ENCODE measurements around the gene PALD1.
A peak's percentile ranks its signal among the peaks of the same experiment; 100 is the strongest.
"Not testable (repeated sequence)": the region's sequence is repeated elsewhere in the genome, so short reads cannot be mapped to it uniquely, and the experiment has no call there.

Gene PALD1

DNA sequence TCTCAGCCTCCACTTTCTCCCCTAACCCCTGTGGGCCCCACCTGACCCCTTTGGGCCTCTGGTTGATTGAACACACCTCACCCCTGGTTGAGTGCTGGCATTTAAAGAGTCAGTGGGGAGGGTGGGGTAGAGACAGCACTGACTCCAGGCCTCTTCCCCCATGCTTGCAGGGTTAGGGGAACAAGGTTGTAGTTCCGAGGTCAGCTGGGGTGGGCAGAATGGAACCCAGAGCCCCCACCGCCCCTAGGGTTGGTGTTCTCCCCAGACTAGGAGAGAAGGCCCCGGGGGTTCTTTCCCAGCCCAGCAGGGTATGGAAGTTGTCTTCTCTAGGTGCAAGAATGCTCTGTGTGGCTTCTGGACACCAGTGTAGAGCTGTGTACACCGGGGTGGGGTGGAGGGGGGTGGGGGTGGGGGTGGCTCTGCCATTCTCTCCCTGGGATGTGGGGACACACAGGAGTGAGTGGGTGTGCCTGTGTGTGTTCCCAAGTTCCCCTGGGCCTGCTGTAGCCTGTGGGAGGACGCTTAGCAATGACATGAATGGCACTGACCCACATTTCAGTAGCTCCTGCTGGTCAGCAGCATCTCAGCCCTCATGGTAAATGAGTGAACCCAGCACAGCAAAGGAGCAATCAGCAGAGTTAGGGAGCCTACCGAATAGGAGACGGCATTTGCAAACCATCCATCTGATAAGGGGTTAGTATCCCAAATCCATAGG lies 90.4 kb downstream of the PALD1 start:
- DNase-seq (ENCODE audit: low read depth in 2 of 3, low spot score in 1 of 3): no peak

DNA sequence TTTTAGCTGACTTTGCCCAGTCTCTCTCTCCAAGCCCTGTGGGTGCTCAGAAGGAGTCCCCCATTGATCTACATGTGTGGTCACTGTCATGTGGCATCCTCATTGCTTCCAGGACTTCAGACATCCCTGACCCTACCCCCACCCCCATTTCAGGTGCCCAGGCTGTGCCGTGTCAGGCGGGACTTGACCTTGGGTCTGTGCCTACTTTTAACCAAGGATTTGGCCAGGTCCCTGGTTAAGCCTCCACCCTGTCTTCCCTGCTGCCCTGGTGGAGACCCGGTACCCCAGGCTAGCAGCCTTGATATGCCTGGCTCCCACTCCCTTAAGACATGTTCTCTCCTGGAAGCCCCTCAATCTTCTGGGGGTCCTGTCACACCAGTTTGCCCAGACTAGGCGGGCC lies 92.7 kb downstream of the PALD1 start:
- no peak for DNase-seq (ENCODE audit: low read depth in 2 of 3, low spot score in 1 of 3)

DNA sequence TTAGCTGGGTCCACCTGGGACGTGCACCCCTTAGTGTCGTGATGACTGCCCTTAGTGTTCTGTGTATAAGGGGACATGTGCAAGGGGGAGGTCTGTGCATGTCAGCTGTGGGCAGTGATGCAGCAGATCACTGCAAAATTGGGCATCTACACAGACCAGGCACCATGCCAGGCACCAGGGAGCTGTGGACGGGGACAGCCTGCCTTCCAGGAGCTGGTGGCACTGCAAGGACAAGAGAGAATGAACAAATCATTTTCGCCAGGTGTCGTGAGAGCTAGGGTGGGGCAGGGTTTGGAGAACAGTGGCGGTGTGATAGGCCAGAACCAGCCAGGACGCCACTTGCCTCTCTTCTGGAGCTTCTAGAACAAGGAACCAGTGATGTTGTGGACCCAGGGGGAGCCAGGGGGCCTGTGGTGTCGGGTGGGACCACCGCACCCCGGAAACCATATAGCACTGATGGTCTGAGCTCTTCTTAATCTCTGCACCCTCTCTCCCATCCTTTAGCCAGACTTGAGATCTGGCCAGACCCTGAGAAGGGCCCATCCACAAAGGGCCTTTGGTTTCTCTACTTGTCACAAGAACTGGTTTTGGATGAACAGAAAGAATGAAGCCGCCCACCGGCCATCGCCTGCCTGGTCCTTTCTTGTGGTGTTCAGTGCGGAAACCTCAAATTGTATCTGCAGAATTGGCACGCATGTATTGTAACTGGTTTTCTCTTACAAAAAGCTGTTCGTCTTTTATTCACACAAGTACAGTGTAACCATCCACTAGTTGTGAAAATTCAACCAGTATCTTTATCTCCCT lies 93.3 kb downstream of the PALD1 start:
- DNase-seq (ENCODE audit: low read depth in 2 of 3, low spot score in 1 of 3): no peak

DNA sequence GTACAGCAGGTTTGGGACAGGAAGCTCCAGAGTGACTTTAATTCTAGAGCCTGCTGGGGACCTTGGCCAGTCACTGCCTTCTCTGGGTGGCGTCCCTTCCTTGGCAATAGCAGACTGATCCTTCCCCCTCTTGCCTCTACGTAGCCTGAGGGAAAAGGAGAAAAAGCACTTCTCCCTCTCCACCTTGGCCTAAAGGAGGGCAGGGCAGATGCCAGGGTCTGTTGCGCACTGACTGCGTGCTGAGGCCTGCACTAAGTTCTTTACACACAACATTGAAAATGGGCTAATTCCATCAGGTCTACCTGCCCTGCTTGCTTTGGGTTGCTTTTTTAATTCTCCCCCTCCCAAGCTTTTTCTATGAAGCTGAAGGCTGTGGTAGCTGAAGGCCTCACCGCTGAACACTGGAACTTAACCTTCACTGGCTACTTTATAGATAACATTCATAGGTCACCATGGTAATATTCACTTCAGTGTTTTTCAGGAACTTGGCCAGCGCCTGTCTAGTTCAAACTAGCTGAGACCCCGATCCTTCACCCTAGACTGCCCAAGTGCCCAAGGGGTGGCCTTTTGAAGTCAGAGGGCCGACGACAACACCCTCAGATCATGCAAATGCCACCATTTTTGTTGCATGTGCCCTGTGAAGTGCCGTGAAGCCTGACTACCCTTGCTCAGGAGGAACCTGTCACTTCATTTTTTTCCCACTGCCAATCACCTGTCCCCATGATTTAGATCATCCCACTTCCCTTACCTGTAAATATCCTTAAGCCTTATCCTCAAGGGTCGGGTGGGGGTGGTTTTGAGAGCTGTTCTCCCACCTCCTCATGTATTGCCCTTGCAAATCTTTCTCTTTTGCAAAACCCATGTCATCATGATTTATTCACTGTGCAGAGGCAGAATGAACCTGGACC lies 95.3 kb downstream of the PALD1 start:
- DNase-seq (ENCODE audit: low read depth in 2 of 3, low spot score in 1 of 3): no peak

DNA sequence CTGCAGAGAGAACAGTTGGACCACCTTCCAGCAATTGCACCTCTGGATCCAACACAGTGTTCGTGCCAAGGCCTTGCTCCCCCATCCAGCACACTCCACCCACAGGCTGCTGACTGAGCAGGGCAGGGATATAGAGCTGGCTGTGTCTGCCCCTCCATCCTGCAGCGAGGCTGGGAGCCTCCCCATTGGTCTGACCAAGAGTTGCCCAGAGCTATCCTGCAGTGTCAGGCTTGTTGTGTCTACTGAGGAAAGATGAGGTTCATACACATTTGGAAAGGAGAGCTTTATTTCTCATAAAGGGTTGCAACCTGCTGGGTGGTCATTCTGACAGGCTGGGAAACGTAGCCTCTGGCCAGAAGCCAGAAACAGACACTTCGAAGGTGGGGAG lies 96.9 kb downstream of the PALD1 start:
- DNase-seq (ENCODE audit: low read depth in 2 of 3, low spot score in 1 of 3): no peak

DNA sequence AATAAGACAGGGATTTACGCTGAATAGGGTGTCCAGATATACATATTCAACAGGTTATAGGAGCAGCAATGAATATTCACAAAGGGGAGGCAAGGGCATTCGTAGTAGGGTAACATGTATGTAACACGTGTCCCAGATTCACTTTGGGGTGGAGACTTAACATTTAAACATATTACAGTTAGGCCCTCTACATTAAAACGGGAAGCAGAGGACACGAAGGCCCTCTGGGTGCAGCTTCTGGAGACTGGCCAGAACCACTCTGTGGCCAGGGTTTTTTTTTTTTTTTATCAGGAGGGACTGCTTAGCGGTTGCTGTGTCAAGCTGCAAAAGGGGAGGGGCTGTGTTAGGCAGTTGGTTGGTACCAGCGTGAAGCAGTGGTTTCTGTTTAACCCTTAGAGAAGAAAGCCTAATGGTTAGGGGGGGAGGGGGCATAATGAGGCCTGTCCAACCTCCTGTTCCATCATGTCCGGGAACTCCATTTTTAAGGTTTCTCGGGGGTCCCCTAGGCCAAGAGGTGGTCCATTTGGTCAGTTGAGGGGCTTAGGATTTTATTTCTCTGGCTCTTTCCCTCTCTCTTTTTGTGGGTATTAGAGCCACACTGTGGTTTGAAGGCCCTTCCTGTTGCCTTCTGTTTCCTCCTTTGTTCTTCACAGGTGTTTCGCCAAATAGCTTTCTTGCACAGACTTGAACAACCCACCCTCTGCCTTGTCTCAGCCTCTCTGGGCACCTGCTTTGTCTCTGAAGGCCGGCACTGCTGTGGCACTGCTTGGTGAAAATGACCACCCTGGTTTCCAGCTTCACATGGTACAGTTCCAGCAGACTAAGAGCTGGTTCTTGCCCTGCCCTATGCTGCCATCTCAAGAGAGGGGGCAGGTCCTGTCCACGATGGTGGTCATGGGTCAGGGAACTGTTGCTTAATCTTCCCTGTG lies 97.6 kb downstream of the PALD1 start:
- DNase-seq (ENCODE audit: low read depth in 2 of 3, low spot score in 1 of 3): no peak

DNA sequence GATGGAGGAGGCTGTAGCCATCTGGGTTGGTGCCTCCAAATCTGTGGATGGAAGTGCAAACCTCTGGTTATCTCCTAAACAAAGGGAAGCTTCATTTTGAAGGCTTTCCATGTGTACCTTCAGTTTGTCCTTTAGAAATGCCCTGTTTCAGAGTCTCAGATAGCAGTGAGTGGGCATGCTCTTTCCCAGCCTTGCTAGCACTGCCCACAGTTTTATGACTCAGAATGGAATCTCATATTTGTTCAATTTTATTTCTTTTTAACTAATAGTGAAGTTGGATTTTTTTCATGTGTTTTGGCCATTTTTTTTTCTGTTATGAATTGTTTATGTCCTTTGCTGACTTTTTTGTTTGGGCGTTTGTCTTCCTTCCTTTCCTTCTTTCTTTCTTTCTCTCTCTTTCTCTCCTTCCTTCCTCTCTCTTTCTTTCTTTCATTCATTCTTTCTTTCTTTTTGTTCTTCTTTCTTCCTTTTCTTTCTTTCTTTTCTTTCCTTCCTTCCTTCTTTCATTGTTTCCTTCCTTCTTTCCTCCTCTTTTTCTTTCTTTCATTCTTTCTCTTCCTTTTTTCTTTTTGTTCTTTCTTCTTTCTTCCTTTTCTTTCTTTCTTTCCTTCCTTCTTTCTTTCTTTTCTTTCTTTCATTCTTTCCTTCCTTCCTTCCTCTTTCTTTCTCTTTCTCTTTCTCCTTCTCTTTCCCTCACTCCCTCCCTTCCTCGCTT lies 98.4 kb downstream of the PALD1 start:
- DNase-seq (ENCODE audit: low read depth in 2 of 3, low spot score in 1 of 3): no peak

DNA sequence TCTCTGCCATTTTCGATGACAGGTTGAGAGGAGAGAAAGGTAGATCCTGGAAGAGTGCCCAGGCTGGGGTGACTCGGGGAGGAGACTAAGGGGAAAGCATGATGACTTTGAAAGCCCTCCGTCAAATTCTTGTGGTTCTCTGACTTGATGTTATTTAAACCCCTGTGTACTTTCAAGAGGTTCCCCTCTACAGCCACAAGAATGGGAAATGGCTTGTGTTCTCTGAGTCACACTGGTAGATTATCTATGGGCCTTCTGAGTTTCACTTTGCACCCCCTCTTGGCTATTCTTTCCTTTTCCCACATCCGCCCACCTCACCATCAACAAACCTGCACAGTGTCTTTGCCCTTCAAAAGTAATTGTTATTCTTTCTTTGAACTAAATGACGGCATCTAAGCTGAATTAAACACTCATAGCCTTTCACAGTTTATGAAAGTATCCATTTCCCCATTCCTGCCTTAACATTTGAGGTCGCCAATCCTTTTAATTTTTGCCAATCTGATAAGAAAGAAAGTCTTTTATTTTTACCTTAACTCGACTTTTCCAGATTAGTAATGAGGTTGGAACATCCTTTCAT lies 99.9 kb downstream of the PALD1 start:
- DNase-seq (ENCODE audit: low read depth in 2 of 3, low spot score in 1 of 3): peak; percentile 58 to 75 (median 73)

DNA sequence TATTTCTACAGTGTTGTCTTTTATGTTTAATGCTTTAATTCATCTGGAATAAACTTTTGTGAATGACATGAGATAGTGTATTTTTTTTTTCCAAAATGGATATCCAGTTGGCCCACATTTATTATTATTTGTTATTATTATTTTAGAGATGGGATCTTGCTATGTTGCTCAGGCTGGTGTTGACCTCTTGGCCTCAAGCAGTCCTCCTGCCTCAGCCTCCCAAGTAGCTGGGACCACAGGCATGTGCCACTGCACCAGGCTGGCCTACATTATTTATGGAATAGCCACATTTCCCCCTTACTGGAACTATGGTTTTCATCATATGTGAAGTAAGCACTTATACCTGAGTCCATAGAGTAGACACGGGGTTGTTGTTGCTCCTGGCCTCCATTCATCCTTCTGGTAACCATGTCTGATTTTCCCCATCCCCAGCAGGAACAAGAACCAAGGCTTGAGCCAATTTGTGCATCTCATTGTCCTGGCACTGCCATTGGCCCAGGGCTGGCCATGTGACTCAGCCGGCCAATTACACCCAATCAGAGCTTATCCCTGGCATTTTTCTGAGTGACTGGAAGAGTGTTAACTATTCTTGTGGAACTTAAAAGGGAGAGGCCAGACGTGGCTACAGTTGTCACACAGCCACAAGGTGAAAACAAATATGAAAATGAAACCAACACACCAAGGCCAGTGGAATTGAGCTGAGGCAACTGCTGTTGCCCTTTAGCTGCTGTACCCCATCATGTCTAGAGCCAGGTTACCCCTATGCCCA lies 100.9 kb downstream of the PALD1 start:
- DNase-seq (ENCODE audit: low read depth in 2 of 3, low spot score in 1 of 3): no peak

DNA sequence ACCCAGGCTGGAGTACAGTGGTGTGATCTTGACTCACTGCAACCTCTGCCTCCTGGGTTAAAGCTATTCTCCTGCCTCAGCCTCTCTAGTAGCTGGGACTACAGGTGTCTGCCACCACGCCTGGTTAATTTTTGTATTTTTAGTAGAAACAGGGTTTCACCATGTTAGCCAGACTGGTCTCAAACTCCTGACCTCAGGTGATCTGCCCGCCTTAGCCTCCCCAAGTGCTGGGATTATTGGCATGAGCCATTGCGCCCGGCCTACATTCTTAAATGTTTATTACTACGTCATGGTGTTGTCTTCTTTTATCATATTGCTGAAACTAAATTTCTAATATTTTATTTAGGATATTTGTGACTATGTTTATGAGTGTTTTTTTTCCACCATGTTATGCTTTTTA lies 102.6 kb downstream of the PALD1 start:
- not testable (repeated sequence) for DNase-seq (ENCODE audit: low read depth in 2 of 3, low spot score in 1 of 3)

DNA sequence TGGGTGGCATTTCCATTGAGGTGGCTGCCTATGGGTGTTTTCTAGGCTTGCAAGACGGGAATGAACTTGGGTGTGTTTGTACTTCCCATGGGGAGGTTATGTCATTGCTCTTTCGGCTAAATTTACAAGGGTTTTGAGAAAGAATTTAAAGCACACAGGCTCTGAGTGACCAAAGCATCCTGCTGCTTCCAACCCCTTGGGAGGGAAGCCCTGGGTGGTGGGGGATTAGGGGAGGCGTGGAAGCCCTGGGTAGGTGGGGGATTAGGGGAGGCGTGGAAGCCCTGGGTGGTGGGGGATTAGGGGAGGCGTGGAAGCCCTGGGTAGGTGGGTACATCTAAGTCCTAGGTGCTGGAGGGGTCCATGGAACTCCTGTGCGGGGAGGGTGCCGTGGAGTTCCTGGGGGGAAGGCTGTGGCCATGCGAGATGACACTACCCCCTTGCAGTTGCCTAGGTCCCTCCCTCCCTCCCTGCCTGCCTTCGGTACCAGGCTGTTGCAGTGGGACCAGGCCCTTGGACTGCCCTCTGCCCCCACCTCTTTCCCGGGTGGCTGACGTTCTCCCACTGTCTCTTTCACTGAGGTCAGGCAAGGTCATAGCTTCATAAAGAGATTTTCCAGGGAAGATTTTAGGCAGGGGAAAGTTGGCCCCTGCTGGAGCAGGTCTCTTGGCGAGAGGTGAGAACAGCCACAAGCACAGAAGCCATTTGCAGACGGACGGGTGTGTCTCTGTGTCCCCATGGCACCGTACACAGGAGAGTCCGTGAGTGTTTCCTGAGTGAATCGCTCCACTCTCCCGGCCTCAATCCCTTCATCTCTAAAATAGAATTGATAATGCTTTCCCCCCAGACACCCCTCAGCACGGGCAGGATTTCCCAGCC lies 104.5 kb downstream of the PALD1 start:
- DNase-seq (ENCODE audit: low read depth in 2 of 3, low spot score in 1 of 3): no peak

DNA sequence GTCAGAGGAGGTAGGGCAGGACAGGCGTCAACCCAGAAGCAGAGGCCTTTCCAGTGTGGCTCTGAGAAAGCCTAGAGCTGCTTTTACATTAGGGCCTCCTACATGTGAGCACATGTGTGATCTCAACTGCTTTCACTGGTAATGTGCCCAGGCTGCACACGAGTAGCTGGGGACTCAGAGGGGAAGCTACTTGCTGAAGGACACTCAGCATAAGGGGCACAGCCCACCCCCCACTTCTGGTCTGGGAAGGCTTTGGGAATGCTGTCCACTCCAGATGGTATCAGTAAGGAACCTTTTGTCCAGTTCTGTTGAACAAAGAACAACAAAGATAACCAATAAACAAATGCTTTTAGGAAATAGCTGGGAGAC lies 105.1 kb downstream of the PALD1 start:
- no peak for DNase-seq (ENCODE audit: low read depth in 2 of 3, low spot score in 1 of 3)

DNA sequence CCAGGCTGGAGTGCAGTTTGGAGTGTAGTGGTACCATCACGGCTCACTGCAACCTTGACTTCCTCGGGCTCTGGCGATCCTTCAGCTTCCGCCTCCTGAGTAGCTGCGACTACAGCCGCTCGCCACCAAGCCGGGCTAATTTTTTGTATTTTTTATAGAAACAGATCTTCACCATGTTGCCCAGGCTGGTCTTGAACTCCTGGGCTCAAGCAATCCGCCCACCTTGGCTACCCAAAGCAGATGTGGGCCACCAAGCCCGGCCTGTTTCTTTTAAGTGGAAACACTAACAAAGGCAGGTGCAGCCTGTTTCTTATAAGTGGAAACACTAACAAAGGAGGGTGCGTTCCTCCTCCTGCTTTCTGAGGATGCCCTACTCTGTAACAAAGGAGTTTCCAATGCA lies 105.8 kb downstream of the PALD1 start:
- no peak for DNase-seq (ENCODE audit: low read depth in 2 of 3, low spot score in 1 of 3)

DNA sequence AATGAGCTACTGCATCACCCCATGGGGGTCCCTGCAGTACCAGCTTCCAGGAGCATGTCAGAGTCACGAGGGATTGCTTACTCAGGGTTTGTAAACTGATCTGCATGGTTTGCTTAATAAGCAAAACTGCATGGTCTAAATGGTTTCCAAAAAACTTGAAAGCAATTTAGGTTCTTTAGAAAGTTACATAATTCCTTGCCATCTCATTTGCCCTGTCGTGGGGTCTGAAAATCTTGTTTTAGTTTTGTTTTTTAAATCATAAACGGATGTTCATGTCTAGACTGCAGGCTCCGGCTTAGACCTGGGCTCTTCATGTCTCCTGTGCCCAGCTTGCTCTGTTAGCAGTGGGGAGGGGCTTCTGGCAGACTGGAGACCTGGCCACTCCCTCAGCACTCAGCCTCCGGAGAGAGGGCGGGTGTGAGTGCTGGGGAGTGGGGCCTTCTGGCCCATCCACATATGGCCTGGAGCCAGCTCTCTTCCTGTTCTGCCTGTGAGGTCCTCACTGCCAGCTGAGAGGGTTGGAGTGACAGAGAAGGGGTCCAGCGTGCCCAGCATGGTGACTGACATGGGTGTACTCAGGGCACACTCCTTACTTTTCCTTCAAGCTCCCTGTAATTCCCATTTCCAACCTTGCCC lies 106.5 kb downstream of the PALD1 start:
- DNase-seq (ENCODE audit: low read depth in 2 of 3, low spot score in 1 of 3): no peak

DNA sequence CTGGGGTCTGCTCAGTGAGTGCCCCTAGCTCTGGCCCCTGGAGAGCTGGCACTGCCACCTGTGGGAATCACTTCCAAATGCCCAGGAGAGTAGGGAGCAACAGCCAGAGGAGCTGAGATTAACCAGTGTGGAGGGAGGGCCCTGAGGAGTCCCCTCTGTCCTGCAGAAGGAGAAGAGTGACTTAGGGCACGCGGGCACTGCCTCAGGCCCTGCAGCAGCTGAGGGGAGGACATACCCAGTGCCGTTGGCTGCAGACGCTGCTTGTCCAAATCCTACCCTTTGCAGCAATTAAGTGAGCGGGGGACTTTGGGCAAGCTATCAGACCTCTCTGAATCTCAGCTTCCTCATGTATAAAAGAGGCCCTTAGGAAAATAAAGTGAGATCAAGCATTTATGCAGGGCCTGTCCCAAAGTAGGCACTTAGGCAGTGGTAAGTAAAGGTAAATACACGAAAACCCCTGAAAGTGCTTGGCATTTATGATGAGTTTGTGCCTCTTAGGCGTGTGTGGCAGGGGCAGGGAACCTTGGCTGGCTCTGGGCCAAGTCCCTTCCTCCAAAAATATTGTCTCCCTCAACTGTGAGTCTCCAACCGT lies 107.1 kb downstream of the PALD1 start:
- DNase-seq (ENCODE audit: low read depth in 2 of 3, low spot score in 1 of 3): no peak

DNA sequence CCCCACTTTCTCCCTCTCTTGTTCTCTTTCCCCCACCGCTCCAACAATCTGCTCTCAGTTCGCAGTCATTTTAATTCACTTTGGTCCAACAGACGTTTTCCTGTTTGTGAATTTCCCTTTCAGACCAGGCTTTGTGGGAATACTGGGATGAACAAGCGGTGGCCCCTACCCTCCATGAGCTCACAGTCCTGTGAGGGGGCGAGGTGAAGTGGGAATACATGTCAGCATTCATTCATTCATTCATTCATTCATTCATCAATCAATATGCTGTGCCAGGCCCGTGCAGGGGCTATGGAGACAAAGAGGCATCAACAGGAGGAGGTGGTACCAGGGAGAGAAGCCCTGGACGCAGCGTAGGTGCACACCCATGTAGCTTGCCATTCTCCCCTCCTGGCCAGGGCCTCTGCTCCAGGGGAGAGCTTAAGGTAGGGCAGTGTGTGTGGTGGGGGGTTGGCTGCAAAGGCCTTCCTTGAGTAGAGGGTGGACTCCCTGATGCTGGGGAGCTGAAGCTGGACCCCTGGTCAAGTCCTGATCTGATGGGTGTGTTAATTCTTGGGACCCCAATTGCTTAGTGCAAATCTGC lies 107.9 kb downstream of the PALD1 start:
- DNase-seq (ENCODE audit: low read depth in 2 of 3, low spot score in 1 of 3): no peak

Data from stimulated activated CD4-positive, alpha-beta T cell treated with anti-CD3 and anti-CD28 coated beads, Interleukin-12 subunit alpha, Interleukin-12 subunit beta, amount 100 ng/mL, for 48 hours (primary cell).